Spleen (tissue), 11 donors: ENCODE data around the gene ZNF333. TPM values are rescaled to one million over a fixed set of nuclear protein-coding genes. Genes with fewer than 3 reads are reported as not detected.

ENCODE experiments used
- DNase-seq: peaks from one replicate; pipeline ENCODE4 v3.0.0-alpha.2; 2020
- H3K27ac ChIP-seq, 8 donors: fragments of 200-600 bp; sonication (generic) in 7 of 8; 1 replicate in 4 of 8; 2 replicates in 4 of 8; pipeline versions ENCODE4 v1.5.0 to v1.8.0; 2016 to 2021; ENCODE audit warnings: inconsistent platforms in 4 of 8, mild to moderate bottlenecking in 4 of 8, moderate library complexity in 1 of 8
- H3K27me3 ChIP-seq, 7 donors: fragments of 200-600 bp; sonication (generic) in 6 of 7; replicated peaks in 1 of 7; 1 replicate in 4 of 7; 2 replicates in 3 of 7; pipeline versions ENCODE4 v1.5.0 to v1.8.0; 2016 to 2021; ENCODE audit warnings: inconsistent platforms in 3 of 7, mild to moderate bottlenecking in 1 of 7
- H3K36me3 ChIP-seq, 6 donors: fragments of 200-600 bp; sonication (generic) in 5 of 6; 1 replicate in 4 of 6; 2 replicates in 2 of 6; pipeline versions ENCODE4 v1.5.0 to v1.8.0; 2016 to 2021; ENCODE audit warnings: inconsistent platforms in 2 of 6
- H3K4me1 ChIP-seq, 6 donors: fragments of 200-600 bp; sonication (generic) in 5 of 6; 1 replicate in 3 of 6; 2 replicates in 3 of 6; pipeline versions ENCODE4 v1.5.0 to v1.8.0; 2016 to 2021; ENCODE audit warnings: inconsistent platforms in 3 of 6
- H3K4me3 ChIP-seq, 8 donors: fragments of 200-600 bp; sonication (generic) in 7 of 8; 1 replicate in 4 of 8; 2 replicates in 4 of 8; pipeline versions ENCODE4 v1.5.0 to v1.8.0; 2016 to 2021; ENCODE audit warnings: inconsistent platforms in 4 of 8, mild to moderate bottlenecking in 4 of 8, moderate library complexity in 2 of 8
- H3K9me3 ChIP-seq, 8 donors: fragments of 200-600 bp; sonication (generic) in 7 of 8; 1 replicate in 4 of 8; 2 replicates in 4 of 8; pipeline versions ENCODE4 v1.5.0 to v1.8.0; 2016 to 2021; ENCODE audit warnings: inconsistent platforms in 4 of 8
- CTCF ChIP-seq, 11 experiments: fragments of 200-600 bp in 7 of 11; fragments of 450-650 bp in 4 of 11; sonication (generic) in 4 of 11; IDR thresholded peaks in 8 of 11; conservative IDR thresholded peaks in 3 of 11; 1 replicate in 7 of 11; 2 replicates in 4 of 11; pipeline versions ENCODE4 v1.4.0 to v1.8.0; 2016 to 2021; ENCODE audit warnings: antibody characterized with exemption in 11 of 11, inconsistent platforms in 4 of 11, mild to moderate bottlenecking in 1 of 11
- POLR2A ChIP-seq, 3 donors: fragments of 450-650 bp; IDR thresholded peaks; one replicate each; pipeline ENCODE4 v1.5.1; 2017; ENCODE audit warnings: antibody characterized with exemption in 3 of 3, mild to moderate bottlenecking in 1 of 3
- POLR2AphosphoS5 ChIP-seq, 3 donors: sonication (generic); formaldehyde crosslinking; IDR thresholded peaks; one replicate each; pipeline ENCODE4 v1.5.1; 2017; ENCODE audit warnings: antibody characterized with exemption in 3 of 3
- WGBS, 5 donors: extraction: QIAGEN DNeasy Blood & Tissue Kit in 3 of 5; methylation state at CpG; one replicate each; pipeline versions ENCODE4 v1.1.5 to v1.1.7; 2013 to 2018; 5-methylcytosine and 5-hydroxymethylcytosine counted together
- intact Hi-C: fragments of 100-400 bp; cut with DNase I; formaldehyde crosslinking; loops from one replicate; pipeline ENCODE4 v1.15.0; 2023; ENCODE audit warnings: low total_unique reads
- polyA plus RNA-seq, 3 donors: library from polyadenylated mRNA; stranded (reverse); fragments of 200-250 nt; gene quantifications; one replicate each; pipeline ENCODE4 v1.2.1, GENCODE V29; 2013
- total RNA-seq, 7 donors: library from RNA; depleted of rRNA in 3 of 7; stranded (reverse); fragments of >200 nt in 3 of 7; fragmentation: NEBNext Ultra II Directional in 4 of 7; extraction: Animal tissue kit (Norgen Biotek cat#: 25700) in 4 of 7; gene quantifications; one replicate each; pipeline versions ENCODE4 v1.1.0 to v1.2.1, GENCODE V29; 2016 to 2021
- donor health status: healthy with polysubstance abuse.
- donor health status: DM: no; HTN: no; CAD: no; lungs with moderate emphysema.
- donor health status: DM: no; HTN: no; CAD: no.
- donor health status: Bipolar disorder and iron deficiency.
- donor health status: healthy.
- donor health status: DM: no; HTN: no; CAD: no.
- donor health status: DM: yes; HTN: yes; CAD: no.

The ZNF333 gene
- total and polyA plus RNA-seq, 10 donors: 7.7 to 43.5 (median 30.8) TPM

- H3K9me3 ChIP-seq: no peaks in the 10 kb centered on the region
- peaks cover 0 to 39% (median 21%) of the 10 kb centered on the region in 6 donors for H3K4me1 ChIP-seq
- intact Hi-C loops: no loop called here
- H3K4me3 ChIP-seq: no peak overlapping the region
- H3K27ac ChIP-seq: no peak overlapping the region
- peaks cover 0 to 11% (median 0%) of the 10 kb centered on the region in 7 donors for H3K27me3 ChIP-seq
- no peak for TF ChIP-seq CTCF (IDR thresholded peaks at IDR 0.05 in 8 of 11, conservative IDR thresholded peaks at IDR 0.05 in 3 of 11)
- no peak for TF ChIP-seq POLR2AphosphoS5 (IDR thresholded peaks at IDR 0.05)
- no peak for TF ChIP-seq POLR2A (IDR thresholded peaks at IDR 0.05)
- no peak for DNase-seq
- H3K36me3 ChIP-seq: no peaks in the 10 kb centered on the region
- WGBS, 5 donors: 87 to 93% (median 90%) methylated on average over 6 of the region's 6 CpGs
Observed at GRCh38 chr19:14677464-14677863, 12.4 kb upstream of the ZNF333 start.

- no peak overlapping the region for H3K4me3 ChIP-seq
- peaks cover 0 to 36% (median 16%) of the 10 kb centered on the region in 6 donors for H3K4me1 ChIP-seq
- H3K27ac ChIP-seq: no peak overlapping the region
- TF ChIP-seq POLR2A (IDR thresholded peaks at IDR 0.05): no peak
- no peak for TF ChIP-seq POLR2AphosphoS5 (IDR thresholded peaks at IDR 0.05)
- no peak for TF ChIP-seq CTCF (IDR thresholded peaks at IDR 0.05 in 8 of 11, conservative IDR thresholded peaks at IDR 0.05 in 3 of 11)
- no peak for DNase-seq
- 78 to 90% (median 85%) methylated on average over 9 of the region's 9 CpGs for WGBS, 5 donors
- H3K27me3 ChIP-seq: peaks cover 0 to 11% (median 0%) of the 10 kb centered on the region in 7 donors
- no peaks in the 10 kb centered on the region for H3K36me3 ChIP-seq
- no peaks in the 10 kb centered on the region for H3K9me3 ChIP-seq
- intact Hi-C loops: no loop called here
Observed at GRCh38 chr19:14678199-14678598, 11.6 kb upstream of the ZNF333 start.

- TF ChIP-seq POLR2AphosphoS5 (IDR thresholded peaks at IDR 0.05) (no peak), POLR2A (IDR thresholded peaks at IDR 0.05) (no peak), CTCF (IDR thresholded peaks at IDR 0.05 in 8 of 11, conservative IDR thresholded peaks at IDR 0.05 in 3 of 11) (no peak)
- intact Hi-C loops: no loop called here
- WGBS, 5 donors: 88 to 93% (median 91%) methylated on average over 2 of the region's 2 CpGs
Observed at GRCh38 chr19:14682084-14682483, 7.8 kb upstream of the ZNF333 start.

GRCh38 chr19:14683439-14683838 is 6.4 kb upstream of the ZNF333 start:
- peaks cover 0 to 43% (median 3%) of the 10 kb centered on the region in 6 donors for H3K4me1 ChIP-seq
- H3K4me3 ChIP-seq: peak overlapping the region in 1 of 8 donors; percentile 44
- intact Hi-C loops: no loop called here
- DNase-seq: no peak
- H3K27ac ChIP-seq: peak overlapping the region in 6 of 8 donors; percentile 46 to 86 (median 72)
- no peaks in the 10 kb centered on the region for H3K9me3 ChIP-seq
- H3K36me3 ChIP-seq: no peaks in the 10 kb centered on the region
- WGBS, 5 donors: 9 to 28% (median 16%) methylated on average over 3 of the region's 3 CpGs
- TF ChIP-seq POLR2A (IDR thresholded peaks at IDR 0.05) (no peak), POLR2AphosphoS5 (IDR thresholded peaks at IDR 0.05) (peak in 1 of 3 donors; percentile 33)
- H3K27me3 ChIP-seq: no peaks in the 10 kb centered on the region

More at GRCh38 chr19:14682084-14682483, 7.8 kb upstream of the ZNF333 start:
- Histone ChIP-seq H3K4me3 (no peak overlapping the region), H3K9me3 (no peaks in the 10 kb centered on the region), H3K4me1 (peaks cover 0 to 41% (median 2%) of the 10 kb centered on the region in 6 donors), H3K36me3 (no peaks in the 10 kb centered on the region), H3K27ac (no peak overlapping the region), H3K27me3 (no peaks in the 10 kb centered on the region)
- no peak for DNase-seq
